22Rv1 (cell line): Measurements from ENCODE around the gene BZW1.

Source experiments
- CTCF ChIP-seq: fragments of 450-650 bp; IDR thresholded peaks from 2 replicates; pipeline ENCODE4 v1.5.1; 2017; ENCODE audit warnings: mild to moderate bottlenecking
- ZFX ChIP-seq: fragments of 450-650 bp; IDR thresholded peaks from 2 replicates; pipeline ENCODE4 v1.6.1; 2017; ENCODE audit warnings: antibody characterized with exemption, borderline replicate concordance

GRCh38 chr2:200786423-200786822 is 25.3 kb upstream of the BZW1 start:
- no peak for TF ChIP-seq CTCF
- TF ChIP-seq ZFX = no peak
